Mesenteric fat pad (tissue), 1 donor: ENCODE results near the gene HYAL3. TPM values are rescaled to one million over a fixed set of nuclear protein-coding genes. Genes with fewer than 3 reads are reported as not detected.

Experiments
- DNase-seq: peaks from one replicate; pipeline ENCODE4 v3.0.0-alpha.2; 2020; ENCODE audit warnings: low spot score
- total RNA-seq: library from RNA; stranded (reverse); fragmentation: NEBNext Ultra II Directional; extraction: Animal tissue kit (Norgen Biotek cat#: 25700); gene quantifications from one replicate; pipeline ENCODE4 v1.2.1, GENCODE V29; 2021
- donor health status: DM: yes; HTN: yes; CAD: no.

The HYAL3 gene
- total RNA-seq, 1 donor from 2014 or later: 1.4 TPM

DNA sequence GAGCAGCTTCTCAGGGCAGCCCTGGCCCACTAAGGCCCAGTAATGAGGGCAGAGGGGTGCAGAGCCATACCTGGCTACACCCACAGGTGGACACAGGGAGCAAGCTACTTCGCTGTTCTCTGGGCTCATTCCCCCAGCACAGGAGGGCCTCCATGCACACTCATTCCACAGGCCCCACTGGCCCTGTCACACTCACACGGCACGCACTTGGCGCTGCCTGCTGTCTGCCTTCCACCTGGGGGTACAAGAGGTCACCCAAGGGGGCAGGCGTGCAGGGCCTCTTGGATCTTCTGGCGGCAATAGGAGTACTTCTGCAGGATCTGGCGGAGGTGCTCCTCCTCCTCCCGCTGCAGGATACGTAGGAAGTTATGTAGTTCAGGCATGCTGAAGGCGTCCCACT lies 31.1 kb upstream of the HYAL3 start:
- DNase-seq: no peak

DNA sequence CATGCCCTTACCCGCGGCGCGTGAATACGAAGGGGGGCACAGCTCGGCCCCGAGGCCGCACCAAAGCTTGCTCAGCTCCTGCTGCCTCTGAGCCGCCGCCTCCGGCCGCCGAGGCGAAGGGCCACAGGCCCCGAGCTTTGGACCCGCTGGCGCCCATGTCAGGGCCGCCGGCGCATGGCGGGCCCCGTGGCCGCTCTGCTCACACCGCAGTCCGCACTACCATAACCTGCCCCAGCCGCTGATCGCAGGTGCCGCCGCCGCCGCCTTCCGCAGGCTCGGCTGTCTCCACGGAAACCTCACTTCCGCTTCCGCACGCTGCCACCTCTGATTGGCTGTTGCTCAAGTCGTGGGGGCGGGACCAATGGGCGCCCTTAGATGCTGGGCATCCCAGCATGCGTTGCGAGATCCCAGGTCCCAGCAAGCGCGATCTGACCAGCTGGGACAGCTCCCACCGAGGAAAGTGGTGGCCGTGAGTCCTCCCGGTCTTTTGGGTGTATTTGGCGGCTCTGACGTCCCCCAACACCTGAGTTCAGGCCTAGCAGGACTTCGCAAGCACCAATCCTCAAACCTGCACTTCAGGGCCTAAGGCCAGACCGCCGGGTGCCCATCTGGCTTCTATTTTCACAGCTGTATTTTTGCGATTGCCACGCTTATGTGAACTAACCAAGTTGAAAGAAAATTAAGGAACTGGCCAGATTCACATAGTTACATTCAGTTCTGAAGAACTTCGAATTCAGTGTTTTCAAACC lies 28.9 kb upstream of the HYAL3 start, which contains the start of gene TUSC2:
TSS of gene TUSC2 (minus strand) at position 281 of the 749 bp plus-strand sequence. CDS start at position 157, 124 bp downstream.
- peak; percentile 98 for DNase-seq

DNA sequence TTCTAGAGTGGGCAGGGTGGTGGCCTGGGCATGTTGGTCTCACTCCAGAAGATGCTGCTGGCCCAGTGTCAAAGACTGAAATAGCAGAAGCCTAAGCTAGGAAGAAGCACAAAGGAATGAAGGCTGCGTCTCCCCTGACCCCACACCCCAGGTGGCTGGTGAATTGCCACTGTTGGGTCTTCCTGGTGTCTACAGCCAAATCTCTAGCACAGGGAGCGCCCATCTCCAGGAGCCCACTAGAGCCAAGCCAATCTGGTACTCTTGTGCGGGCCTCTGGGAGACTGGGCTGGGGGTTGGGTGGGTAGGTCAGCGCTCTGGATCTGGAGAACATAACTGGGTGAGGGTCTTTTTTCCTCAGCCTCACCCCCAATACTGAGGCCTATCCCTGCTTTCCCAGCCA lies 27.9 kb upstream of the HYAL3 start:
- DNase-seq: no peak

GRCh38 chr3:50326182-50326541 lies 27.0 kb upstream of the HYAL3 start:
- no peak for DNase-seq

- no peak for DNase-seq
Measured at GRCh38 chr3:50325497-50326181, 26.4 kb upstream of the HYAL3 start.

- no peak for DNase-seq
Measured at GRCh38 chr3:50325113-50325480, 25.9 kb upstream of the HYAL3 start.

DNA sequence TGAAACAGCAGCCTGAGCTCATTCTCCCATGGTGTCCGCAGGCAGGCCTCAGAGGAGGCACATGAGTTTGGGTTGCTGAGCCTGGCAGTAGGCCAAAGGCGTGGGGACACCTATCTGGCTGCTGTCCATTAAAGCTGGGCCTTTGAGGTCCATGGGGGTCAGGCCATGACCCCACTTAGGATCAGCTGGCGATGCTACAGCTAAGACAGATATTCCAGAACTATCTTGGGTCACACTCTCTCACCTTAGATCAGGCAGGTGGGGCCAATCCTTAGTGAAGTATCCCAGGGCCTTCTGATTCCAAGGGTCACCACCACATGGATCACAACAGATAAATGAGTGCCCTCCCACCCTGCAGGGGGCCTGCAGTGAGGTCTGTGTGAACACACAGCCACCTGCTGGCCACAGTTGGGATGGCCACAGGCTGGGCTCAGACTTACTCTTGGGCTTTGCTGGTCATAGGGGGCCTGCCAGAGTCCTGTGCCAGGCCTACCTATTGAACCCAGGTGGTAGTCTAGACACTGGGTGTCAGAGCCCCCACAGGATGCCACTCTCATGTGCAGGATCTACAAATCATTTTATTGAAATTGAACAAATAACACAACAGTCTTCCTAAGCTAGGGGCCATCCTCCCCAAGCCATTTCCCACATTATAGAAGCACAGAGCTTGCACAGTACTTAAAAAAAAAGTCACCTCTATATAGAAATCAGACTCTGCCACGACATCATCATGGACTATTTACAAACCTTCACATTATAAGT lies 25.3 kb upstream of the HYAL3 start:
- no peak for DNase-seq

DNA sequence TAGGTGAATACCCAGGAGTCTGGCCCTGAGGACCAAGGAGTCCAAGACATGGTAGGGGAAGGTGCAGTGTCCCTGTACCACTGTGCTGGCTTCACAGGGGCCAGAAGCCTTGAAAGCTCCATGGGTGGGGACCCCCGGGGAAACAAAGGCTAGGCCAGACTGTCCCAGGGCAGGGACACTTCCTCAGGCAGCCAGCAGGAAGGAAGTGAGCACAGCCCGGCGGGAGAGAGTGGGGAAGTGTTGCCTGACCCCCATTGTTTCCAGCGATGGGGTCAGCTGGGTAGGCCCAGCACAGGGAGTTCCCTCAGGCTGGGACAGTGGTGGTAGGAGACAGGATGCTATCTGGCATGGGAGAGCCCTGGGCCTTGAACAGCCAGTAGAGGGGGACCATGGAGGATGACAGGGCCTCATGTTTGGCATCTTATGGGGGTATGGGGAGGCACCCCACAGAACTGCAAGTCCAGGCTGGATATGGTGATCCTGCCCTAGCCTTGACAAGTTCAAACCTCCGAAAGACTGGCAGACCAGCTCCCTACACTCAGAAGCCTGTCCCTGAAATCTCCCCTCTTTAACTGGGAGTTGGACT lies 24.5 kb upstream of the HYAL3 start:
- DNase-seq: no peak

DNA sequence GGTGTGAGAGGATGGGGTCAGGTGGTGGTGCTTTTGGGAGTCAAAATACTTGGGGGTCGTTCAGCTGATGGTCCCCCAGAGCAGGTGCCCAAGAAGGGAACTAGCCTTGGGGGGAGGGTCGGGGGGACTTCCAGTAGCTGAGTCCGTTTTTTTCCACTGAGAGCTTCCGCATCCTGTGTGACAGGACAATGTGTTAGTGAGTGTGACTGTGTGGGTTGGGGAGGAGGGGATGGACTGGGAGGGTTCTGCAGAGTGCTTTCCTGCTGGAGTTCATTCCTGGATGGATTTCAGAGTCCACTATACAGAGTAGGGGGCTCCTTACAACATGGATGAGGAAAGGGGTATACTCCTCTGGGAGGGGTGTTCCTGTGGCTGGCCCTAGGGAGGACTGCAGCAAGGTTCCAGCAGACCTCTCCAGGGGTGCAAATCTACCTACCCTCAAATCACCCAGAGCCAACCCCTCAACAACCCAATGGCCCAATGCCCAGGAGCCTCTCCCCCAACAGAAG lies 23.9 kb upstream of the HYAL3 start:
- DNase-seq: no peak

DNA sequence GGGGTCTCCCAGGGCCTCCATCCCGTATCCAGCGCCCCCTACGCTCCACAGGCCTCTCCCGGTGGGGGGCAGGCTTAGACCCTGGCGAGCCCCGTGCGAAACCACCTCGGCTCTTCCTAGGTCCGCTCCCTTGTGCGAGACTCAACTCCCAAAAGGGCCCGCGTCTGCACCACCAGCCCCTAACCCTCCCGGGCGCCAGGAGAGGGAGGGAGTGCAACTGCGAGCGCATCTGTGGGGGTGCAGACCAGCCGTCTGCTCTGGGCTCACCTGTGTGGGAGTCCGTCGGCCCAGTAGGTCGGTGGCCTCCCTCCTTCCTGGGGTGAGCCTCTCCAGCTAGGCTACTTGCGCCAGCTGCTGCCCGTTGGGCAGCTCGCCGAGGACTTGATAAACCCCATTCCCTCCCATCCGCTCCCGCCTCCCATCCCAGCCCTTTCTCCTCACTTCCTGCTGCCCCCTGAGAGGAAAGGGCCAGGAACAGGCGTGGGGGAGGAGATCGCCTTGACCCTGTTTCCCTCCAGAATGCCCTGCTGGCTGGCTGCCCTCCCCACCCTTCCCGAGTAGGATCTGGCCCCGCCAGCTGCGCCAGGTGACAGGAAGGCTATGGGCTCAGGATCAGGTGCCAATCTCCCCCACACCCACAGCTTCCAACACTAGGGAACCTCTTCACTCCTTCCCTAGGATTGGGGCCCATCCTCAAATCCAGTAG lies 23.3 kb upstream of the HYAL3 start, which contains the start of gene HYAL2:
TSS of gene HYAL2 (minus strand) at position 360 of the 706 bp plus-strand sequence. CDS start 2,256 bp downstream, outside the sequence.
- no peak for DNase-seq

DNA sequence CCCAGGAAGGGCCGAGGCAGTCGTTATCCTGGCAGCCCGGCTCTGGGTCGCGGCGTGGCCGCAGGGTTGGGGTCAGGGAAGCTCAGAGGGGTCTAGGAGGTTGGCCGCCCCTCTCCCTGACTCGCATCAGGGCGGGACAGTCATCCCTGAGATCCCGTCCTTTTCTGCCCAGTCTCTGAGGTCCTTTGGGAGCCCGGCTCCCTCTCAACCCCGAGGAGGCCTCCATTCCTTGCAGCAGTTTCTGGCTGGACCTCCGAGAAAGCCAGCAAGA lies 22.8 kb upstream of the HYAL3 start:
- DNase-seq: no peak

DNA sequence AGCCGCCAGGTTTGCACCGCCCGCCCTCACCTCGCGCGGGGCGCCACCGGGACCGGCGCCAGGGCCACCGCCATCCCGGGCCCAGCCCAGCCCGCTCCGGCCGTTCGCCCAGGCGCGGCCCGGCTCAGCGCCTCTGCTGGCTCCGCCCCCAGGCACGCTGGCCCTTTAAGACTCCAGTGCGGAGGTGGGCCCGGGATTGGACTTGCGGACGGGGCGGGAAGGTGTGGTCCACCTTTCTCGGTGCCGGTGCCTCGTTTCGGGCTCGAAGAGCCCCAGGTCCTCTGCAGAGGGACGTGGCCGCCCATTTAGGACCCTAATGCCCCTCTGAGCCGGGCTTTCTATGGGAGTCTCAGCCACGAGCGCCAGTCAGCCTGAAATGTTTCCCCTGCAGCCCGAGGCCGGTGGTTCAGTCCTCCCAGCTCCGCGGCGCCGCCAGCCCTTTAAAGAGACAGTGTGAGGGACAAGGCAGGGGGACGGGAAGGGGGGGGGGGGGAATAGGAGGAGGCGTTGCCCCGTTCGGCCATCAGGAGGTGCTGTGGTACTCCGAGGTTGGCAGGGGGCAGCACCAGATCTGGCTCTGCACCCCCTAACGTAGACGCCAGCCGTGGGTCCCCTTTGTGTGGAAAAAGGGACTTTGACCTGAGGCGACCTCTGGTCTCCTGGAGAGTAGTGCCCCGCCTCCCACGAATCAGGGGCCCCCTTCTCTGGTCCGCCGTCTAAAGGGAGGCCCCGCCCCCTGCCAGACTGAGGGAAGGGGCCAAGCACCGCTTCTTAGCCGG lies 22.3 kb upstream of the HYAL3 start:
- DNase-seq: peak; percentile 96

GRCh38 chr3:50320853-50321335 lies 21.7 kb upstream of the HYAL3 start:
- DNase-seq: no peak

GRCh38 chr3:50319894-50320625 lies 20.9 kb upstream of the HYAL3 start:
- DNase-seq: no peak

DNA sequence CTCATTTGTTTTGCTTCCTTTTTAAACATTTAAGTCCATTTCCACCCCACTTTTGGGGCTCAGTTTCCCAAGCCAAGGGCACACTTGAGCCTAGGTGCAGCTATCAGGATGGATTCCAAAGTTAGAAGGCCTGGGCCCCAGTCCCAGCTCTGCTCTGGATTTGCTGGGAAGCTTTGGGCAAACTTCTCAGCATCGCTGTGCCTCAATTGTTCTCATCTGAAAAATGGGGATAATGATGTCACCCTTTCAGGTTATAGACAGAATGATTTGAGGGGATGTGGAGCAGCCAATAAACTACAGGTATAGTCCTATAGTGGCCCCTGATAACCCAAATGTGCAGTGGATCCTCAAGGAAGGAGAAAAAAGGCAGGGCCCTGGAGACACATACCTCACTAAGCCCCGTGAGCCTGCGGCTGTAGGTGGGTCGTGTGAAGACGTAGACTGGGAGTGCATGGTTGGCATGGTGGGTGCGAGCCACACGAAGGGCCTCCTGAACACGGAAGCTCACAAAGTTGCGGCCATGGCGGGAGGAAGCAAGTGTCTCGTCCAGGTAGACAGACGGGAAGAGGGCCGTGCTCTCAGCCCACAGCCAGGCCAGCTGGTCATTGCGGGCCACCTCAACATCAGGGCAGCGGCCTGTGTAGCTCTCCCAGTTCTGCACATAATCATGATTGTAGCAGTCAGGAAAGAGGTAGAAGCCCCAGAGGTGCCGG lies 20.1 kb upstream of the HYAL3 start:
- DNase-seq: no peak

DNA sequence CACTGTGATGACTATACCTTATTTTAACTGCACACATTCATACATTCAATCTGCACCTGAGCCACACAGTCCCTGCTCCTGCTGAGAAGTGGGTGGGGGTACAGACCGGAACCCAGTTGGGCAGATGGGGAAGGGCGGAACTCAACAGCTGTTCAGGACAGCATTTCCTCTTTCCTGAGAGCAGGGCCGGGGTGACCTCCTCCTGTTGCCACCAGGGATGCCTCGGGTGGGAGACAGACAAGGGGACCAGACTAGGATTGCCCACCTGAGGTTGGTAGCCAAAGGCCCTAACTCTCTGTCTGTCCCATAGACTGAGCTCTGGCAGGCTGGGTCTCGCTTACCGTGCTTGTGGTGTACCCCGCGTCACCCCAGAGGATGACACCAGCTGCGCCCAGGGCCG lies 19.4 kb upstream of the HYAL3 start:
- DNase-seq: no peak

GRCh38 chr3:50318163-50318562 lies 19.0 kb upstream of the HYAL3 start:
- no peak for DNase-seq

GRCh38 chr3:50317300-50317699 lies 18.1 kb upstream of the HYAL3 start:
- DNase-seq: no peak
